ENCODE results near the gene KLRF2. TPM values are rescaled to one million over a fixed set of nuclear protein-coding genes. Genes with fewer than 3 reads are reported as not detected.

Gene KLRF2
- total and polyA plus RNA-seq, 2 of the 8 experiments (the other 6 are each of a cell fraction or from before 2014, with no cell fraction given): not detected

Other genes with a start within 250 kb of the KLRF2 start
- 5.2 and 6.2 TPM in 2 replicates for gene CLEC2D, start 211.8 kb upstream of the KLRF2 start, total RNA-seq (2021; fragmentation: NEBNext Ultra II Directional; extraction: Animal tissue kit (Norgen Biotek cat#: 25700))
- 2.7 and 4.2 TPM in 2 replicates for gene CLEC2D, start 211.8 kb upstream of the KLRF2 start, polyA plus RNA-seq (2011; rRNA removed)
- gene CLECL1, start 148.4 kb upstream of the KLRF2 start, total RNA-seq (2021; fragmentation: NEBNext Ultra II Directional; extraction: Animal tissue kit (Norgen Biotek cat#: 25700)): not detected in 2 replicates
- not detected in 2 replicates for gene CLECL1, start 148.4 kb upstream of the KLRF2 start, polyA plus RNA-seq (2011; rRNA removed)
- not detected in 2 replicates for gene CD69, start 120.6 kb upstream of the KLRF2 start, total RNA-seq (2021; fragmentation: NEBNext Ultra II Directional; extraction: Animal tissue kit (Norgen Biotek cat#: 25700))
- not detected in 2 replicates for gene CD69, start 120.6 kb upstream of the KLRF2 start, polyA plus RNA-seq (2011; rRNA removed)
- gene KLRF1, start 54.0 kb upstream of the KLRF2 start, total RNA-seq (2021; fragmentation: NEBNext Ultra II Directional; extraction: Animal tissue kit (Norgen Biotek cat#: 25700)): not detected in 2 replicates
- gene KLRF1, start 54.0 kb upstream of the KLRF2 start, polyA plus RNA-seq (2011; rRNA removed): not detected in 2 replicates
- not detected in 2 replicates for gene CLEC2B, start 12.1 kb upstream of the KLRF2 start, total RNA-seq (2021; fragmentation: NEBNext Ultra II Directional; extraction: Animal tissue kit (Norgen Biotek cat#: 25700))
- not detected in 2 replicates for gene CLEC2B, start 12.1 kb upstream of the KLRF2 start, polyA plus RNA-seq (2011; rRNA removed)
- gene CLEC2A, start 50.9 kb downstream of the KLRF2 start, total RNA-seq (2021; fragmentation: NEBNext Ultra II Directional; extraction: Animal tissue kit (Norgen Biotek cat#: 25700)): 2.8 and 3.7 TPM in 2 replicates
- 0.24 and 0.63 TPM in 2 replicates for gene CLEC2A, start 50.9 kb downstream of the KLRF2 start, polyA plus RNA-seq (2011; rRNA removed)
- gene CLEC12A, start 89.9 kb downstream of the KLRF2 start, total RNA-seq (2021; fragmentation: NEBNext Ultra II Directional; extraction: Animal tissue kit (Norgen Biotek cat#: 25700)): not detected in 2 replicates
- gene CLEC12A, start 89.9 kb downstream of the KLRF2 start, polyA plus RNA-seq (2011; rRNA removed): not detected in 2 replicates
- not detected in 2 replicates for gene CLEC1B, start 117.6 kb downstream of the KLRF2 start, total RNA-seq (2021; fragmentation: NEBNext Ultra II Directional; extraction: Animal tissue kit (Norgen Biotek cat#: 25700))
- gene CLEC1B, start 117.6 kb downstream of the KLRF2 start, polyA plus RNA-seq (2011; rRNA removed): not detected in 2 replicates
- not detected in 2 replicates for gene CLEC12B, start 129.1 kb downstream of the KLRF2 start, total RNA-seq (2021; fragmentation: NEBNext Ultra II Directional; extraction: Animal tissue kit (Norgen Biotek cat#: 25700))
- gene CLEC12B, start 129.1 kb downstream of the KLRF2 start, polyA plus RNA-seq (2011; rRNA removed): not detected in 2 replicates
- gene CLEC9A, start 149.2 kb downstream of the KLRF2 start, total RNA-seq (2021; fragmentation: NEBNext Ultra II Directional; extraction: Animal tissue kit (Norgen Biotek cat#: 25700)): not detected in 2 replicates
- not detected in 2 replicates for gene CLEC9A, start 149.2 kb downstream of the KLRF2 start, polyA plus RNA-seq (2011; rRNA removed)
- gene CLEC1A, start 217.5 kb downstream of the KLRF2 start, total RNA-seq (2021; fragmentation: NEBNext Ultra II Directional; extraction: Animal tissue kit (Norgen Biotek cat#: 25700)): not detected in 2 replicates
- 0.13 and 0.20 TPM in 2 replicates for gene CLEC1A, start 217.5 kb downstream of the KLRF2 start, polyA plus RNA-seq (2011; rRNA removed)
- 0.15 TPM in 1 of 2 replicates, not detected in the other for gene CLEC7A, start 248.7 kb downstream of the KLRF2 start, total RNA-seq (2021; fragmentation: NEBNext Ultra II Directional; extraction: Animal tissue kit (Norgen Biotek cat#: 25700))
- 0.06 and 0.09 TPM in 2 replicates for gene CLEC7A, start 248.7 kb downstream of the KLRF2 start, polyA plus RNA-seq (2011; rRNA removed)